Neuronal stem cell (in vitro differentiated cells): ENCODE results near the gene TAMALIN.

ENCODE experiments used
- DNase-seq: peaks from one replicate; pipeline ENCODE4 v3.0.0-alpha.2; 2013; ENCODE audit warnings: low spot score
- H2AFZ ChIP-seq: one replicate; pipeline ENCODE4 v1.6.1; 2013; ENCODE audit warnings: mild to moderate bottlenecking, low read length, inconsistent platforms
- H2AK5ac ChIP-seq: 2 replicates; pipeline ENCODE4 v1.6.1; 2013; ENCODE audit warnings: low read depth, mild to moderate bottlenecking, inconsistent platforms, low read length, moderate library complexity, mixed read lengths
- H2BK120ac ChIP-seq: 2 replicates; pipeline ENCODE4 v1.6.1; 2013; ENCODE audit warnings: low read depth, mild to moderate bottlenecking, inconsistent platforms, low read length, moderate library complexity, mixed read lengths
- H2BK12ac ChIP-seq: one replicate; pipeline ENCODE4 v1.6.1; 2013; ENCODE audit warnings: low read length, inconsistent platforms
- H2BK15ac ChIP-seq: 2 replicates; pipeline ENCODE4 v1.6.1; 2013; ENCODE audit warnings: mild to moderate bottlenecking, low read length, inconsistent platforms, mixed read lengths
- H2BK5ac ChIP-seq: one replicate; pipeline ENCODE4 v1.6.1; 2013; ENCODE audit warnings: inconsistent platforms, mild to moderate bottlenecking, low read length, moderate library complexity
- H3K14ac ChIP-seq: one replicate; pipeline ENCODE4 v1.6.1; 2013; ENCODE audit warnings: low read length, inconsistent platforms
- H3K18ac ChIP-seq: 2 replicates; pipeline ENCODE4 v1.6.1; 2013; ENCODE audit warnings: low read length, inconsistent platforms
- H3K23ac ChIP-seq: 2 replicates; pipeline ENCODE4 v1.6.1; 2013; ENCODE audit warnings: low read depth, mild to moderate bottlenecking, mixed read lengths, low read length, inconsistent platforms; ENCODE audit not compliant: poor library complexity
- H3K27ac ChIP-seq: replicated peaks from 3 replicates; pipeline ENCODE4 v1.5.1; 2013; ENCODE audit warnings: low read length, inconsistent platforms
- H3K27me3 ChIP-seq, 3 experiments: 2 replicates each; pipeline ENCODE4 v1.6.1; 2013; ENCODE audit warnings: low read length in 3 of 3, mild to moderate bottlenecking in 2 of 3, inconsistent platforms in 1 of 3, low read depth in 1 of 3, mixed read lengths in 1 of 3, moderate library complexity in 1 of 3; ENCODE audit not compliant: control insufficient read depth in 3 of 3, insufficient read depth in 3 of 3
- H3K36me3 ChIP-seq, 2 donors: replicated peaks in 1 of 2; 2 replicates each; pipeline ENCODE4 v1.6.1; 2013; ENCODE audit warnings: low read length in 2 of 2; ENCODE audit not compliant: control insufficient read depth in 2 of 2, insufficient read depth in 2 of 2
- H3K4ac ChIP-seq: 2 replicates; pipeline ENCODE4 v1.6.1; 2013; ENCODE audit warnings: inconsistent platforms, mild to moderate bottlenecking, low read length, moderate library complexity
- H3K4me1 ChIP-seq, 2 donors: 1 replicate in 1 of 2; 2 replicates in 1 of 2; pipeline ENCODE4 v1.6.1; 2013; ENCODE audit warnings: low read length in 2 of 2, low read depth in 1 of 2; ENCODE audit not compliant: control insufficient read depth in 2 of 2, insufficient read depth in 1 of 2
- H3K4me2 ChIP-seq: one replicate; pipeline ENCODE4 v1.6.1; 2013; ENCODE audit warnings: mild to moderate bottlenecking, low read length, inconsistent platforms; ENCODE audit not compliant: insufficient read depth, poor library complexity, severe bottlenecking
- H3K4me3 ChIP-seq, 2 donors: 2 replicates each; pipeline ENCODE4 v1.5.1; 2013; ENCODE audit warnings: low read length in 2 of 2, mild to moderate bottlenecking in 2 of 2, inconsistent platforms in 1 of 2, moderate library complexity in 1 of 2
- H3K79me1 ChIP-seq: one replicate; pipeline ENCODE4 v1.6.1; 2013; ENCODE audit warnings: low read depth, mild to moderate bottlenecking, inconsistent platforms, low read length, moderate library complexity
- H3K9ac ChIP-seq: one replicate; pipeline ENCODE4 v1.6.1; 2013; ENCODE audit warnings: mild to moderate bottlenecking, low read depth, low read length, inconsistent platforms; ENCODE audit not compliant: poor library complexity
- H3K9me3 ChIP-seq, 2 donors: replicated peaks in 1 of 2; 2 replicates each; pipeline versions ENCODE3 to v1.6.1; 2013; ENCODE audit warnings: low read length in 2 of 2, mild to moderate bottlenecking in 2 of 2, inconsistent platforms in 1 of 2, low read depth in 1 of 2, mixed read lengths in 1 of 2, moderate library complexity in 1 of 2; ENCODE audit not compliant: control insufficient read depth in 2 of 2, insufficient read depth in 1 of 2
- H4K8ac ChIP-seq: one replicate; pipeline ENCODE4 v1.6.1; 2013; ENCODE audit warnings: low read depth, mild to moderate bottlenecking, inconsistent platforms, low read length, moderate library complexity
- H4K91ac ChIP-seq: one replicate; pipeline ENCODE4 v1.6.1; 2013; ENCODE audit warnings: low read length, low read depth, mild to moderate bottlenecking, inconsistent platforms; ENCODE audit not compliant: poor library complexity
- WGBS, 2 donors: extraction: QIAGEN DNeasy Blood & Tissue Kit; methylation state at CpG; one replicate each; pipeline ENCODE4 v1.1.7; 2013; ENCODE audit warnings: missing lambda C conversion rate in 2 of 2, mixed read lengths in 1 of 2; ENCODE audit not compliant: insufficient read length in 2 of 2, insufficient replicate concordance in 1 of 2; ENCODE audit errors: extremely low coverage in 2 of 2; 5-methylcytosine and 5-hydroxymethylcytosine counted together

The TAMALIN gene

DNA sequence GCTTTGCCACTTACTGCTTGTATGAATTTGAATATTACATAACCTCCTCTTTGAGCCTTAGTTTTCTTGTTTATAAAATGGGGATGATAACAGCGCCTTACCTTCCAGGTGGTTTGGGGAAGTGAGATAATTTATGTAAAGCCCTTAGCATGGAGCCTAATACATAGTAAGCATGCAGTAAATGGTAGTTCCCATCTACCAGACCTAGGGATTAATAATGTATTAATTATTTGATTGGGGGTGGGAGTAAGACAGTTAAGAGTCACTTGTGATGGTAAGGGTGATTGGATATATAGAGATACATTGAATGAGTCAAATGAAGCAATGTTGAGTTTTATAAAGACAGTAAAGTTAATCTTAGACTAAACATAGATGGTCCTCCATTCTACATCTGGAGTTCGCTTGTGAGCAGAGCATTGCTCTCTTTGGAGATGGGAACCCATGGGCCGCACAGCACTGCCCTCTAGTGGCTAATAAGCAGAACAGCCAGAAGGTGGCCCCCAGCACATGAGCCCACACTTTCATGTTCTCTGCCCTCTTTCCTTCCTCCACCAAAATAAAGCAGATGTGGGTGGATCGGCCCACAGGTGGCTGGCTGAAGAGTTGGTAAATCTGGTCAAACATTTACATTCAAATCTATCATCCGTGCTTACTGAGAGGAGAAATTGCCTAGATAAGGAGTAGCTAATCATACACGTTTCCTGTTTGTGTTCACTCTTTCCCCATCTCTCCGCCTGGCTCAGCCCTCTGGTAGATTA lies 26.5 kb upstream of the TAMALIN start:
- Histone ChIP-seq H3K23ac (no peak overlapping the region), H2BK12ac (no peak overlapping the region), H3K27me3 (no peaks in the 10 kb centered on the region), H3K36me3 (peaks cover 30 to 91% of the 10 kb centered on the region in 2 donors), H3K4me1 (no peaks in the 10 kb centered on the region), H3K27ac (no peak overlapping the region), H2BK15ac (no peak overlapping the region), H3K4me2 (no peak overlapping the region), H2BK120ac (no peak overlapping the region), H2AFZ (no peak overlapping the region), H3K4me3 (no peak overlapping the region), H4K91ac (no peak overlapping the region), H3K79me1 (no peaks in the 10 kb centered on the region), H3K9ac (no peak overlapping the region), H2AK5ac (no peak overlapping the region), H3K9me3 (no peaks in the 10 kb centered on the region), H3K4ac (no peak overlapping the region), H4K8ac (no peak overlapping the region), H3K18ac (no peak overlapping the region), H2BK5ac (no peak overlapping the region), H3K14ac (no peak overlapping the region)
- peak; percentile 75 for DNase-seq
- no CpG with 5 or more reads among the region's 7 CpGs for WGBS, 2 donors

GRCh38 chr12:51980809-51981127 lies 26.0 kb upstream of the TAMALIN start:
- Histone ChIP-seq H2BK15ac (no peak overlapping the region), H3K4ac (no peak overlapping the region), H2AFZ (no peak overlapping the region), H2AK5ac (no peak overlapping the region), H3K36me3 (peaks cover 35 to 91% of the 10 kb centered on the region in 2 donors), H4K8ac (no peak overlapping the region), H3K9me3 (no peaks in the 10 kb centered on the region), H3K14ac (no peak overlapping the region), H4K91ac (no peak overlapping the region), H3K27me3 (no peaks in the 10 kb centered on the region), H3K79me1 (no peaks in the 10 kb centered on the region), H3K27ac (no peak overlapping the region), H2BK12ac (no peak overlapping the region), H3K4me3 (no peak overlapping the region), H2BK120ac (no peak overlapping the region), H3K4me1 (no peaks in the 10 kb centered on the region), H2BK5ac (no peak overlapping the region), H3K18ac (no peak overlapping the region), H3K23ac (no peak overlapping the region), H3K9ac (no peak overlapping the region), H3K4me2 (no peak overlapping the region)
- no CpG with 5 or more reads among the region's 10 CpGs for WGBS, 2 donors
- DNase-seq: no peak

- no peak overlapping the region for H3K4me2 ChIP-seq
- H3K27me3 ChIP-seq: no peaks in the 10 kb centered on the region
- H3K14ac ChIP-seq: no peak overlapping the region
- peaks cover 32 to 99% of the 10 kb centered on the region in 2 donors for H3K36me3 ChIP-seq
- H3K4me3 ChIP-seq: no peak overlapping the region
- H3K9ac ChIP-seq: no peak overlapping the region
- H2AFZ ChIP-seq: no peak overlapping the region
- no peak overlapping the region for H3K18ac ChIP-seq
- no peaks in the 10 kb centered on the region for H3K4me1 ChIP-seq
- no peak overlapping the region for H3K23ac ChIP-seq
- no peak overlapping the region for H2AK5ac ChIP-seq
- no peak overlapping the region for H2BK12ac ChIP-seq
- no peak for DNase-seq
- no CpG with 5 or more reads among the region's 6 CpGs for WGBS, 2 donors
- H4K91ac ChIP-seq: no peak overlapping the region
- H4K8ac ChIP-seq: no peak overlapping the region
- no peaks in the 10 kb centered on the region for H3K9me3 ChIP-seq
- H2BK5ac ChIP-seq: no peak overlapping the region
- H2BK15ac ChIP-seq: no peak overlapping the region
- no peak overlapping the region for H2BK120ac ChIP-seq
- no peaks in the 10 kb centered on the region for H3K79me1 ChIP-seq
- H3K27ac ChIP-seq: no peak overlapping the region
- H3K4ac ChIP-seq: no peak overlapping the region
Measured at GRCh38 chr12:51984657-51985056, 22.1 kb upstream of the TAMALIN start.

DNA sequence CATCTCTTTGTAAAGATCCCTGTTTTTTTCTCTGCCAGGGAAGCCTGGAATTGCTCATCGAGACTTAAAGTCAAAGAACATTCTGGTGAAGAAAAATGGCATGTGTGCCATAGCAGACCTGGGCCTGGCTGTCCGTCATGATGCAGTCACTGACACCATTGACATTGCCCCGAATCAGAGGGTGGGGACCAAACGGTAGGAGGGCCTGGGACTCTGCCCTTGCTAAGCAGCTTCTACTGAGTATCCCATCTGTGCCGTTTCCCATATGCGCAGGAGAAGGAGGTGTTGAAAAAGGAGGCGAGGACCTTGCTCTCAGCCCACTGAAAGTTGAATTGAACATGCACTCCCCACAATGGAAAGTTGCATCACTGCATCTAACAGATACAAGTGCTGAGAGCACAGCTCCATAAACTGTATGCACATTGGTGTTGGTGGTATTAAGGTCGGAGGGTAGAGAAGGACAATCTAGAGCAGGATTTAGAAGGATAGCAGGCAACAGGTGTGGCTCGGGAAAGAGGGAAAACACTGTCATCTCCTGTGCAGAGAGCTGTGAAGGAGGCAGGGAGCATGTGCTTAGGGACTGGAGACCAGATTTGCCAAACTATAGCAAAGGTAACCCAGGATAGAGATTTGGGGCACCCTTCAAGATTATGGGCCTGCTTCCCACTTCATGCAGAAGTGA lies 21.5 kb upstream of the TAMALIN start:
- Histone ChIP-seq H3K36me3 (peaks cover 32 to 99% of the 10 kb centered on the region in 2 donors), H3K9ac (no peak overlapping the region), H3K23ac (no peak overlapping the region), H4K91ac (no peak overlapping the region), H3K27me3 (no peaks in the 10 kb centered on the region), H2BK12ac (no peak overlapping the region), H3K4me3 (peak overlapping the region in 1 of 2 donors; percentile 9), H4K8ac (no peak overlapping the region), H3K4ac (no peak overlapping the region), H3K4me1 (no peaks in the 10 kb centered on the region), H3K9me3 (no peaks in the 10 kb centered on the region), H2BK120ac (no peak overlapping the region), H2AFZ (no peak overlapping the region), H3K4me2 (no peak overlapping the region), H3K14ac (no peak overlapping the region), H3K27ac (no peak overlapping the region), H2BK15ac (no peak overlapping the region), H3K18ac (no peak overlapping the region), H3K79me1 (no peaks in the 10 kb centered on the region), H2AK5ac (no peak overlapping the region), H2BK5ac (no peak overlapping the region)
- no peak for DNase-seq
- WGBS, 2 donors: no CpG with 5 or more reads among the region's 9 CpGs
